Epithelial cell of proximal tubule (primary cell): ENCODE data around the gene AACS. TPM values are rescaled to one million over a fixed set of nuclear protein-coding genes. Genes with fewer than 3 reads are reported as not detected.
A peak's percentile ranks its signal among the peaks of the same experiment; 100 is the strongest.
"Not testable (repeated sequence)": the region's sequence is repeated elsewhere in the genome, so short reads cannot be mapped to it uniquely, and the experiment has no call there.

ENCODE experiments used
- DNase-seq: peaks from one replicate; pipeline ENCODE4 v3.0.0-alpha.2; 2011; ENCODE audit warnings: low read depth
- H3K4me3 ChIP-seq: 2 replicates; pipeline ENCODE4 v1.5.1; 2011; ENCODE audit warnings: low read depth, mild to moderate bottlenecking, low read length
- total RNA-seq: library from RNA; depleted of rRNA; stranded (reverse); fragments of >200 nt; gene quantifications from 2 replicates; pipeline ENCODE4 v1.2.3, GENCODE V29; 2015
- TF ChIP-seq, protein P1 (sequence below): conservative IDR thresholded peaks from 2 replicates; pipeline ENCODE4 v1.5.1; 2012; ENCODE audit warnings: low read depth, mild to moderate bottlenecking, low read length

Gene AACS
- total RNA-seq, 1 donor from 2014 or later: 20.6 TPM

DNA sequence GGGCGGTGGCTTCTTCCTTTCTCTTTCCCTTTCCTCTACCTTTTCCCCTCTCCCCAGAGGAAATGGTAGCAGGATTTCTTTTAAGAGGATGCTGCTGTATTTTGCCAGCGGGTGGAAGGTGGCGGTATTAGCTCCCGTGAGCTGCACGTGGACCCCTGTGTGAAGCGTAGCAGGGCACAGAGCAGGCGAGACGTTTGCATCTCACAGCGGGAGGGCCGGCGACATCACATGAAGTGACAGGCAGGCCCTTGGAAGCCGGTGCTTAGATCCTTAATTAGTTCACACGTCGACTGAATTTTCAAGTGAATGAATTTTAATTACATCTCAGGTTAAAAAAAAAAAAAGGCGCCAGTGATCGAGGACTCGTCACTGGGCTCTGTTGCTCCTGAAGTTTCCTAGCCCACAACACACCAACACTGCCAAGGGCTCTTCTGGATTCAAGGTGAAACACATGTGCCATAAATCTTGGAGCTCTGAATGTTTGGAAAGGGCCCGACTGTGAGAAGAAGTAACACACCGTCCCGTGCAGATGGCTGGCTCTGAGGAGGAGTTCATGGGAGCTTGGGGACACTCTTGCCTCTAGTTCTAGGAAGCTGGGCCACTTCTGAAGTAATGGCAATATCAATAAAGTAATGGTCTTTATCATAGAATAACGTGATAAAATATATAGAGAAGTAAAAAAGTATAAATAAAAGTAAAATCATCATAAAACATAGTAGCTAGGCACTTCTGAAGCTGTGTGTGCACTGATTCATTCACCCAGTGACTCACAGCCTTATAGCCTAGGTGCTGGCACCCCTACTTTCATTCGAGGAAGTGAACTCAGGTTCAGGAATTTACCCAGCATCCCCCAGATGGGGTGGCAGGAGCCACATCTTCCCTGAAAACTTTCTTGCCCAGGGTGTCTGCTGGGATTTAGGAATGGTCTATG is 75.3 kb downstream of the AACS start:
- TF ChIP-seq, protein P1, sequence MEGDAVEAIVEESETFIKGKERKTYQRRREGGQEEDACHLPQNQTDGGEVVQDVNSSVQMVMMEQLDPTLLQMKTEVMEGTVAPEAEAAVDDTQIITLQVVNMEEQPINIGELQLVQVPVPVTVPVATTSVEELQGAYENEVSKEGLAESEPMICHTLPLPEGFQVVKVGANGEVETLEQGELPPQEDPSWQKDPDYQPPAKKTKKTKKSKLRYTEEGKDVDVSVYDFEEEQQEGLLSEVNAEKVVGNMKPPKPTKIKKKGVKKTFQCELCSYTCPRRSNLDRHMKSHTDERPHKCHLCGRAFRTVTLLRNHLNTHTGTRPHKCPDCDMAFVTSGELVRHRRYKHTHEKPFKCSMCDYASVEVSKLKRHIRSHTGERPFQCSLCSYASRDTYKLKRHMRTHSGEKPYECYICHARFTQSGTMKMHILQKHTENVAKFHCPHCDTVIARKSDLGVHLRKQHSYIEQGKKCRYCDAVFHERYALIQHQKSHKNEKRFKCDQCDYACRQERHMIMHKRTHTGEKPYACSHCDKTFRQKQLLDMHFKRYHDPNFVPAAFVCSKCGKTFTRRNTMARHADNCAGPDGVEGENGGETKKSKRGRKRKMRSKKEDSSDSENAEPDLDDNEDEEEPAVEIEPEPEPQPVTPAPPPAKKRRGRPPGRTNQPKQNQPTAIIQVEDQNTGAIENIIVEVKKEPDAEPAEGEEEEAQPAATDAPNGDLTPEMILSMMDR: no peak
- peak; percentile 32 for DNase-seq
- H3K4me3 ChIP-seq: no peak overlapping the region

DNA sequence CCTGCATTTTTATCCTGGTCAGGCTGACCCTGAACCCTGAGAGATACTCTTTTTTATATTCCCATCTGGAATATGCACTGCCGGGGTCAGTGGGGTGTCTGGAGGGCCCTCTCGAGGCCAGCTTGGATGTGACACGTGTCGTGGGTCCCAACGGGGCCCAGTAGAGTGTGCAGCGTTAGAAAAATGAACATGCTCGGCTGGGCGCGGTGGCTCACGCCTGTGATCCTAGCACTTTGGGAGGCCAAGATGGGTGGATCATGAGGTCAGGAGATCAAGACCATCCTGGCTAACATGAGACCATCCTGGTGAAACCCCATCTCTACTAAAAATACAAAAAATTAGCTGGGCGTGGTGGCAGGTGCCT is 76.0 kb downstream of the AACS start:
- DNase-seq, H3K4me3 ChIP-seq: not testable (repeated sequence)

DNA sequence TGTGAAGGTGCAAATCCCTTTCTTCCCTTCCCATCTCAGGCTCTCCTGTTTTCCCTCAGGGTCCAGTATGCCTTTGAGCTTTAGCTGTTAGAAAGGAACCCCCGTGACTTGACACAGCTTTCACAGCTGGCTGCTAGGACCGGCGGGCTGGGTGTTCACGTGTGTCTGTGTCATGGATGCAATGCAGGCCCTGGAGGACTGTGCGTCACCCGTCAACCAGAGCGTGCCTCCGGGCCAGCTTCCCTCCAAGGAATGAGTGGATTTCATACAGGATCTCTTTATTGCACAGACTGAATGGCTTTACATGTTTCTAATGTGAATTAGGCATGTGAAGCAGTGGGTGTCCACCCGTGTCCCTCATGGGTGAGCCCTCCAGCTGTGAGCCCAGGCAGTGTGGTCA is 77.4 kb downstream of the AACS start:
- H3K4me3 ChIP-seq: no peak overlapping the region
- no peak for DNase-seq
- TF ChIP-seq, protein P1: no peak

DNA sequence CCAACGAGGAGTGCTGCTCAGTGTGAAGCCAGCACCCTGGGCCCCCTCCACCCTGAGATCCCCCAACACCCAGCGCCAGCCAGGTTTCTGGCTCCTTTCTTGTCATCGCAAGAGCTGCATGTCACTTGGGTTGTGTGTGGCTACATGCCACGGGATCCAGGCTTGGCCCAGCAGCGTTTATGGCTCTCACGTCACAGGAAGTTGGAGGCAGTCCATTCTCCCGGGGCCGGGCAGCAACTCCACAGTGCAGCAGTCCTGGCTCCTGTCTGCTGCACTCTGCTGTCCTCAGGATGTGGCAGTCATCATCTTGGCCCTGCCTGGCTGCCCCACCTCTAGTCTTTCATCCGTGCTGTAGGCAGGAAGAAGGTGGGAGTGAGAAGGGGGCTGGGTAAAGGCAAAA is 78.3 kb downstream of the AACS start:
- DNase-seq: no peak
- TF ChIP-seq, protein P1: no peak

DNA sequence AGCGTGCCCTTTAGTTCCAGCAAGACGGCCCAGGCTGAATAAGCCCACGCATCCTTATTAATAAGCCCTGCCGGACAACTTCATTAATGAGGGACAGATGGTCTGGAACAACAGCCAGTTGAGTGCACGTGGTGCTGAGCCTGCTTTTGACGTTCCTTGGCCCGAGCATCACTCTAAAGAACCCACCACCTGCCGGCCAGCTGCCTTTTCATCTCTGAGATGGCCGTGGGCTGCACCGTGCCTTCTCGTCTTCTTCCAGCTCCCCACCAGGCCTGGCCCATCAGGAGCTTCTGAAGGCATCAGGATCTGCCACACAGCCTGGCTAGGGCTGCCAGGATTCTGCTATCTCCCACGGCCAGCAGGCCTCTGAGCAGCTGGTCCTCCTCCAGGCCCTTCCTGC is 80.0 kb downstream of the AACS start:
- H3K4me3 ChIP-seq: no peak overlapping the region
- TF ChIP-seq, protein P1: no peak
- no peak for DNase-seq

More for the DNA sequence above, 78.3 kb downstream of the AACS start:
- no peak overlapping the region for H3K4me3 ChIP-seq

DNA sequence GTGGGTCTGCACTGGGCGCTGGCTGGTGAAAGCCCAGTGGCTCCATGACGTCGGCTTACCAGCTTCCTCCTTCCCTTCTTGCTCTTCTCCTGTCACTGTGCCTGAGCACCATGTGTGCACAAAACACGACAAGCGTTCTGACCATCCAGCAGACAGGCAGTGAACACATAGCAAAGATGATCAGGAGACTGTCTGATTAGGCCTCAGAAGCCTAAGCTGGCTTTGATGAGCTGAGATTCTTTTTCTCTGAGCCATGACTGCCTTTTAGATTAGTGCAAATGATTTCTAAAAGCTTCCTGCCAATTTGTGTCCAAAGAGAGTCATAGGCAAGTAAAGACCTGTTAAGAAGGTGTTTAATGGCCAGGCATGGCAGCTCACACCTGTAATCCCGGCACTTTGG is 83.1 kb downstream of the AACS start:
- TF ChIP-seq, protein P1: no peak
- no peak for DNase-seq

DNA sequence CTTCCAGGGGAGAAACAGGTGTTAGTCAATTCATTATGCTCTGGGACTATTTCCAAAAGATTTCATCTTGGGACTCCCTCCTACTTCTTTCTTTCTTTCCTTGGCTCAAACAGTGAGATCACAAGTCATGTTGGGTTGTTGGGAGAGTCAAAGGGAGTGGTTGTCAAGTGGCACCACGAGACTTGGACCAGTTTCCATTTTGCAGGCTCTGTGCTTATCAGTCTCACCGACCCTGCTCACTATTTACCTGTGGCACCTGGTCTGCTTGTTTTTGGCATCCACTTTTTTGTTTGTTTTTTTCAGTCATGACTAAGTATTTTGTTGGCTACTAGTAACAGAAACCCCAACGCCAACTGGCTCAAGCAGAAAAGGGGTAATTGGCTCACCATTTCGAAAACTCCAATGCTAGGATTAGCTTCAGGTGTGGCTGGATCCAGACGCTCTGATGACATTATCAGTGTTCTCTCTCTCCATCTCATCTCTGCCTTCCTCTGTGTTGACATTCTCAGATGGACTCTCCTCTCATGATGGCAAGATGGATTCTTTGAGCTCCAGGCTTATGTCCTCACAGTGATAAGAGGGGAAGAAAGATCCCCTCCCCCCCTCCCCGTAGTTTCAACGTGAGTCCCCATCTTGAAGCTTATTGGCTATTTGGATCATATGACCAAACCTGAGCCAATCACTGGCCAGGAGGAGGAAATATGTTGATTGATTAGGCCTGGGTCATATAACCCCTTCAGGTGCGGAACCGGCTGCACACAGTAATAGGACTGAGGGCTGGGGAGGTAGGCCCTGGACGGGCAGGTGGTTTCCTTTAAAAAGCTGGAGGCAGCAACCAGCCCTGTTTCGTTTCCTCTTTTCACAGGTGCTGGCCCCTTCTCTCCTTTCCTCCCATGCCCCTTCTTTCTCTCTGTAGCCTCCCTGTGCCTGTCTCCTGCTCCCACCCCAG is 84.2 kb downstream of the AACS start:
- TF ChIP-seq, protein P1: no peak
- no peak overlapping the region for H3K4me3 ChIP-seq
- DNase-seq: no peak

More for the DNA sequence above, 83.1 kb downstream of the AACS start:
- no peak overlapping the region for H3K4me3 ChIP-seq
